BJ (cell line): ENCODE data around the gene LRCH2. TPM values are rescaled to one million over a fixed set of nuclear protein-coding genes. Genes with fewer than 3 reads are reported as not detected.
A peak's percentile ranks its signal among the peaks of the same experiment; 100 is the strongest.
"Not testable (repeated sequence)": the region's sequence is repeated elsewhere in the genome, so short reads cannot be mapped to it uniquely, and the experiment has no call there.

ENCODE experiments used
- CTCF ChIA-PET: fragments of 350-600 bp; formaldehyde crosslinking; extraction: SDS; loops from one replicate; lab custom pipeline; 2021; ENCODE audit warnings: antibody characterized with exemption, inconsistent platforms; lab: Yijun Ruan, JAX
- POLR2A ChIA-PET: fragments of 300-600 bp; sonication (Branson Sonifier 250); formaldehyde crosslinking; extraction: SDS; loops from one replicate; lab custom pipeline; 2021; ENCODE audit warnings: antibody characterized with exemption; lab: Charles Lee
- DNase-seq: peaks from one replicate; pipeline ENCODE4 v3.0.0-alpha.2; 2011; ENCODE audit warnings: low read depth
- H3K27me3 ChIP-seq: 2 replicates; pipeline ENCODE4 v1.6.0; 2011; ENCODE audit warnings: low read length; ENCODE audit not compliant: control insufficient read depth, insufficient read depth
- H3K36me3 ChIP-seq: 2 replicates; pipeline ENCODE4 v1.5.1; 2011; ENCODE audit warnings: low read length; ENCODE audit not compliant: control insufficient read depth, insufficient read depth
- H3K4me3 ChIP-seq: 2 replicates; pipeline ENCODE4 v1.5.1; 2011; ENCODE audit warnings: low read depth, mild to moderate bottlenecking, control low read depth, low read length
- CTCF ChIP-seq: IDR thresholded peaks from 2 replicates; pipeline ENCODE4 v1.5.1; 2011; ENCODE audit warnings: low read depth, mild to moderate bottlenecking, control low read depth, inconsistent platforms, low read length, moderate library complexity; ENCODE audit not compliant: insufficient read depth
- polyA plus RNA-seq: library from polyadenylated mRNA; depleted of rRNA; stranded (reverse); fragments of >200 nt; gene quantifications from 2 replicates; pipeline ENCODE4 v1.2.3, GENCODE V29; 2011

Gene LRCH2
- polyA plus RNA-seq, 1 experiment = 1.5 TPM

GRCh38 chrX:115232933-115233496 is 881 bp downstream of the LRCH2 start:
- POLR2A ChIA-PET = no interaction called here
- no peak for TF ChIP-seq CTCF
- H3K27me3 ChIP-seq = no peaks in the 10 kb centered on the region
- H3K36me3 ChIP-seq = no peaks in the 10 kb centered on the region
- CTCF ChIA-PET = no interaction called here
- no peak for DNase-seq
- H3K4me3 ChIP-seq = peak overlapping the region; percentile 73

- Histone ChIP-seq H3K36me3 (no peaks in the 10 kb centered on the region), H3K27me3 (no peaks in the 10 kb centered on the region), H3K4me3 (no peak overlapping the region)
- no peak for DNase-seq
- POLR2A ChIA-PET = no interaction called here
- CTCF ChIA-PET = interaction anchor here (1.7 kb wide), 1 partner anchor 55 kb away, joined by 6 read pairs; no protein-coding TSS in a partner anchor
- no peak for TF ChIP-seq CTCF
Measured at GRCh38 chrX:115229337-115230003, 4.4 kb downstream of the LRCH2 start.

- Histone ChIP-seq H3K36me3 (no peaks in the 10 kb centered on the region), H3K27me3 (no peaks in the 10 kb centered on the region), H3K4me3 (no peak overlapping the region)
- POLR2A ChIA-PET = no interaction called here
- DNase-seq = no peak
- peak; percentile 56 for TF ChIP-seq CTCF
- CTCF ChIA-PET = interaction anchor here (0.6 to 1.6 kb wide), 3 partner anchors 58 to 337 kb away, joined by 3 to 7 read pairs (median 3); no protein-coding TSS in a partner anchor
Measured at GRCh38 chrX:115226929-115227328, 7.0 kb downstream of the LRCH2 start.

- CTCF ChIA-PET, DNase-seq, H3K36me3 ChIP-seq, POLR2A ChIA-PET, H3K4me3 ChIP-seq, H3K27me3 ChIP-seq: not testable (repeated sequence)
Measured at GRCh38 chrX:115217346-115217745, 16.6 kb downstream of the LRCH2 start.

GRCh38 chrX:115214605-115215004 is 19.3 kb downstream of the LRCH2 start:
- CTCF ChIA-PET = no interaction called here
- no peaks in the 10 kb centered on the region for H3K36me3 ChIP-seq

More at GRCh38 chrX:115214605-115215004, 19.3 kb downstream of the LRCH2 start:
- POLR2A ChIA-PET = no interaction called here
- Histone ChIP-seq H3K27me3 (no peaks in the 10 kb centered on the region), H3K4me3 (no peak overlapping the region)
- TF ChIP-seq CTCF = no peak
- no peak for DNase-seq
